DND-41 (cell line): ENCODE data around the gene CLSTN2.

Experiments used
- ATAC-seq: fragments of 200-7000 bp; cut with Tn5 transposase; 3 replicates; pipeline ENCODE4 v1.9.1; 2021; ENCODE audit warnings: low read depth; ENCODE audit not compliant: insufficient read depth
- DNase-seq: peaks from one replicate; pipeline ENCODE4 v3.0.0-alpha.2; 2020
- H2AFZ ChIP-seq: 2 replicates; pipeline ENCODE4 v1.6.0; 2012; ENCODE audit warnings: low read depth, low read length
- H3K27ac ChIP-seq: 2 replicates; pipeline ENCODE4 v1.5.1; 2012; ENCODE audit warnings: low read length, inconsistent platforms
- H3K27me3 ChIP-seq: fragments of 200-600 bp; sonication (generic); 2 replicates; pipeline ENCODE4 v1.6.0; 2012; ENCODE audit warnings: low read length, mild to moderate bottlenecking, inconsistent platforms; ENCODE audit not compliant: insufficient read depth, poor library complexity
- H3K36me3 ChIP-seq: 2 replicates; pipeline ENCODE4 v1.5.1; 2012; ENCODE audit warnings: low read length, inconsistent platforms; ENCODE audit not compliant: insufficient read depth
- H3K4me1 ChIP-seq: 2 replicates; pipeline ENCODE4 v1.5.1; 2012; ENCODE audit warnings: mild to moderate bottlenecking, low read length; ENCODE audit not compliant: insufficient read depth
- H3K4me2 ChIP-seq: 2 replicates; pipeline ENCODE4 v1.6.0; 2012; ENCODE audit warnings: mild to moderate bottlenecking, moderate library complexity, low read length, inconsistent platforms; ENCODE audit not compliant: insufficient read depth
- H3K4me3 ChIP-seq, 2 experiments: fragments of 200-600 bp in 1 of 2; shearing (Covaris generic) in 1 of 2; 2 replicates each; pipeline ENCODE4 v1.5.1; 2012 to 2016; ENCODE audit warnings: inconsistent platforms in 2 of 2, low read length in 2 of 2, mild to moderate bottlenecking in 2 of 2, low read depth in 1 of 2, moderate library complexity in 1 of 2
- H3K79me2 ChIP-seq: 2 replicates; pipeline ENCODE4 v1.6.0; 2012; ENCODE audit warnings: low read length, inconsistent platforms; ENCODE audit not compliant: insufficient read depth
- H3K9ac ChIP-seq: 2 replicates; pipeline ENCODE4 v1.6.0; 2012; ENCODE audit warnings: low read depth, mild to moderate bottlenecking, inconsistent platforms, low read length, moderate library complexity
- H3K9me3 ChIP-seq: 2 replicates; pipeline ENCODE4 v1.5.1; 2012; ENCODE audit warnings: low read length, moderate library complexity, mild to moderate bottlenecking, inconsistent platforms; ENCODE audit not compliant: insufficient read depth, severe bottlenecking
- H4K20me1 ChIP-seq: 2 replicates; pipeline ENCODE4 v1.6.0; 2012; ENCODE audit warnings: low read length; ENCODE audit not compliant: insufficient read depth
- EZH2 ChIP-seq: IDR thresholded peaks from 3 replicates; pipeline ENCODE4 v1.6.1; 2012; ENCODE audit warnings: borderline replicate concordance, low read depth, mild to moderate bottlenecking, moderate library complexity, low read length, inconsistent platforms; ENCODE audit not compliant: severe bottlenecking
- TF ChIP-seq, protein P1 (sequence below): IDR thresholded peaks from 2 replicates; pipeline ENCODE4 v1.5.1; 2012; ENCODE audit warnings: borderline replicate concordance, low read length, moderate library complexity, mild to moderate bottlenecking; ENCODE audit not compliant: poor library complexity, severe bottlenecking; ENCODE audit errors: extremely low read depth

CLSTN2 gene

GRCh38 chr3:140368223-140368811 lies 433.3 kb downstream of the CLSTN2 start:
- ATAC-seq = no peak
- no peak overlapping the region for H3K4me2 ChIP-seq
- H4K20me1 ChIP-seq = no peaks in the 10 kb centered on the region
- H3K79me2 ChIP-seq = no peaks in the 10 kb centered on the region
- no peaks in the 10 kb centered on the region for H3K9me3 ChIP-seq
- no peak for DNase-seq
- H3K27ac ChIP-seq = no peak overlapping the region
- no peak overlapping the region for H3K9ac ChIP-seq
- H3K27me3 ChIP-seq = peaks cover 12% of the 10 kb centered on the region
- no peak overlapping the region for H2AFZ ChIP-seq
- no peaks in the 10 kb centered on the region for H3K36me3 ChIP-seq
- no peak for TF ChIP-seq EZH2
- TF ChIP-seq, protein P1, sequence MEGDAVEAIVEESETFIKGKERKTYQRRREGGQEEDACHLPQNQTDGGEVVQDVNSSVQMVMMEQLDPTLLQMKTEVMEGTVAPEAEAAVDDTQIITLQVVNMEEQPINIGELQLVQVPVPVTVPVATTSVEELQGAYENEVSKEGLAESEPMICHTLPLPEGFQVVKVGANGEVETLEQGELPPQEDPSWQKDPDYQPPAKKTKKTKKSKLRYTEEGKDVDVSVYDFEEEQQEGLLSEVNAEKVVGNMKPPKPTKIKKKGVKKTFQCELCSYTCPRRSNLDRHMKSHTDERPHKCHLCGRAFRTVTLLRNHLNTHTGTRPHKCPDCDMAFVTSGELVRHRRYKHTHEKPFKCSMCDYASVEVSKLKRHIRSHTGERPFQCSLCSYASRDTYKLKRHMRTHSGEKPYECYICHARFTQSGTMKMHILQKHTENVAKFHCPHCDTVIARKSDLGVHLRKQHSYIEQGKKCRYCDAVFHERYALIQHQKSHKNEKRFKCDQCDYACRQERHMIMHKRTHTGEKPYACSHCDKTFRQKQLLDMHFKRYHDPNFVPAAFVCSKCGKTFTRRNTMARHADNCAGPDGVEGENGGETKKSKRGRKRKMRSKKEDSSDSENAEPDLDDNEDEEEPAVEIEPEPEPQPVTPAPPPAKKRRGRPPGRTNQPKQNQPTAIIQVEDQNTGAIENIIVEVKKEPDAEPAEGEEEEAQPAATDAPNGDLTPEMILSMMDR = no peak
- no peaks in the 10 kb centered on the region for H3K4me1 ChIP-seq
- no peak overlapping the region for H3K4me3 ChIP-seq

DNA sequence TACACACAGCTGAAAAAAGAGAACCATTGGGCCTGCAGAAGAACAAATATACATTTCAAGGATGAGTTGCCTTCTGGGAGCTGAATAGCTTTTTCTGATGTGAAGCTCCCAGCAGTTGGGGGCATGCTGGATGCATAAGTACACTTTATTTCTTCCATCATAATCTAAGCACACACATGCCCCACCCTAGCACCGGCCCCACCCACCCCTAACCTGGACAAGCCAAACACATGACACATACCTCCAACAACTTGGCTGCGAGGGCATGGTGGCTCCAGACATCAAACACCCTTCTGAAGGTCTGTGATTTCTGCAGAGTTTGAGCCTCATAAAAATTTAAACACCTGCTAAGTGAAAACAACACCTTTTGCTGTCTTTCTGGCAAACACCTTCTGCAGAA lies 435.7 kb downstream of the CLSTN2 start:
- no peaks in the 10 kb centered on the region for H4K20me1 ChIP-seq
- H3K9me3 ChIP-seq = no peaks in the 10 kb centered on the region
- H3K9ac ChIP-seq = no peak overlapping the region
- no peak for TF ChIP-seq EZH2
- TF ChIP-seq, protein P1 = no peak
- H2AFZ ChIP-seq = no peak overlapping the region
- no peak overlapping the region for H3K27ac ChIP-seq
- no peaks in the 10 kb centered on the region for H3K36me3 ChIP-seq
- H3K4me2 ChIP-seq = no peak overlapping the region
- no peaks in the 10 kb centered on the region for H3K4me1 ChIP-seq
- ATAC-seq (no peak), DNase-seq (no peak)
- peaks cover 11% of the 10 kb centered on the region for H3K27me3 ChIP-seq
- no peak overlapping the region for H3K4me3 ChIP-seq
- no peaks in the 10 kb centered on the region for H3K79me2 ChIP-seq

DNA sequence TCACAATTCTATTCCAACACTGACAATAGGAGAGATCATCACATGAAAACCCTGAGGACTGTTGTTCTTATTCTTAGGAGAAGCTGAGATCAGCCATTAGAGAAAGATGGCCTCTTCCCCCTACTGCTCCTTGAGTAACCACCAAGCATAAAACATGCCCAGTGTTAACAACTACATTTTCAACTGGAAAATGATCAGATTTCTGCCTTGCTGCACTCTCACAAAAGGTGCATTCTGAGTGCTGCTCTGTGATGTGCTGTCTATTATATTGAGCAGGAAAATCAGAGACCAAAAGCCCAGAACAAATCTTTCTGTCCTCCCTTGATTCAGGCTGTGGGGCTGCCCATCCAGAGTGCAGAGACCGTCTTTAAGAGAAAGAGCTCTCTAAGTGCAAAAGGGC lies 438.2 kb downstream of the CLSTN2 start:
- ATAC-seq = no peak
- TF ChIP-seq EZH2 = no peak
- TF ChIP-seq, protein P1 = no peak
- Histone ChIP-seq H2AFZ (no peak overlapping the region), H3K4me1 (no peaks in the 10 kb centered on the region), H3K27me3 (peaks cover 8% of the 10 kb centered on the region), H3K4me2 (no peak overlapping the region), H4K20me1 (no peaks in the 10 kb centered on the region), H3K79me2 (no peaks in the 10 kb centered on the region), H3K9me3 (no peaks in the 10 kb centered on the region), H3K27ac (no peak overlapping the region), H3K36me3 (no peaks in the 10 kb centered on the region), H3K9ac (no peak overlapping the region), H3K4me3 (no peak overlapping the region)
- DNase-seq = no peak

DNA sequence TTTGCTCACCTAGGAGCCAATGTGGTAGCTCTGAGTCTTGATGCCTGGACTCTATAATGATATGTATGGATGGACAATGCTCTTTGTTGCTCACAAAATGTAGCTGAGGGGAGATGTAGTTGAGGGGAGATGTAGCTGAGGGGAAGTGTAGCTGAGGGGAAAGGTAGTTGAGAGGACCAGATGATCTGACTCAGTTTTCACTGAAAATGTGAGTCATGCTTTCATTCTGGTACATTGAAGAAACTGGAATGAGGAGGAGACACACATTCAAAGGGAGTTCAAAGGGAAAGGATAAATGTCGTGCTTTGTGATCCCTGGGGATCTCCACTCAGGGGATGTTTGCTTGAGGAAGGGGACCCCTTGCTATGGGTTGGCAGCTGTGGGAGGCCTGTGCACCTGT lies 440.0 kb downstream of the CLSTN2 start:
- no peak overlapping the region for H3K27ac ChIP-seq
- H4K20me1 ChIP-seq = no peaks in the 10 kb centered on the region
- H3K9me3 ChIP-seq = no peaks in the 10 kb centered on the region
- TF ChIP-seq, protein P1 = no peak
- no peak for TF ChIP-seq EZH2
- no peak overlapping the region for H2AFZ ChIP-seq
- no peak for DNase-seq
- ATAC-seq = no peak
- no peak overlapping the region for H3K9ac ChIP-seq
- no peaks in the 10 kb centered on the region for H3K79me2 ChIP-seq
- no peak overlapping the region for H3K4me2 ChIP-seq
- no peak overlapping the region for H3K4me3 ChIP-seq
- peaks cover 4% of the 10 kb centered on the region for H3K27me3 ChIP-seq
- no peaks in the 10 kb centered on the region for H3K36me3 ChIP-seq
- no peaks in the 10 kb centered on the region for H3K4me1 ChIP-seq
